Coronary artery (tissue), 2 donors: ENCODE results near the gene PDIA2.
"Not testable (repeated sequence)": the region's sequence is repeated elsewhere in the genome, so short reads cannot be mapped to it uniquely, and the experiment has no call there.

ENCODE experiments used
- DNase-seq: peaks from one replicate; pipeline ENCODE4 v3.0.0-alpha.2; 2017; ENCODE audit warnings: low spot score
- H3K27ac ChIP-seq, 2 donors: fragments of 200-600 bp; sonication (generic); one replicate each; pipeline ENCODE4 v1.5.1; 2016 to 2019
- H3K4me3 ChIP-seq: fragments of 200-600 bp; sonication (generic); 2 replicates; pipeline ENCODE4 v1.5.1; 2016; ENCODE audit warnings: mild to moderate bottlenecking, moderate library complexity
- TF ChIP-seq, protein P1 (sequence below): fragments of 200-600 bp; sonication (generic); IDR thresholded peaks from one replicate; pipeline ENCODE4 v1.5.1; 2019; ENCODE audit warnings: antibody characterized with exemption

The PDIA2 gene

GRCh38 chr16:322476-323143 lies 39.6 kb downstream of the PDIA2 start:
- TF ChIP-seq, protein P1, sequence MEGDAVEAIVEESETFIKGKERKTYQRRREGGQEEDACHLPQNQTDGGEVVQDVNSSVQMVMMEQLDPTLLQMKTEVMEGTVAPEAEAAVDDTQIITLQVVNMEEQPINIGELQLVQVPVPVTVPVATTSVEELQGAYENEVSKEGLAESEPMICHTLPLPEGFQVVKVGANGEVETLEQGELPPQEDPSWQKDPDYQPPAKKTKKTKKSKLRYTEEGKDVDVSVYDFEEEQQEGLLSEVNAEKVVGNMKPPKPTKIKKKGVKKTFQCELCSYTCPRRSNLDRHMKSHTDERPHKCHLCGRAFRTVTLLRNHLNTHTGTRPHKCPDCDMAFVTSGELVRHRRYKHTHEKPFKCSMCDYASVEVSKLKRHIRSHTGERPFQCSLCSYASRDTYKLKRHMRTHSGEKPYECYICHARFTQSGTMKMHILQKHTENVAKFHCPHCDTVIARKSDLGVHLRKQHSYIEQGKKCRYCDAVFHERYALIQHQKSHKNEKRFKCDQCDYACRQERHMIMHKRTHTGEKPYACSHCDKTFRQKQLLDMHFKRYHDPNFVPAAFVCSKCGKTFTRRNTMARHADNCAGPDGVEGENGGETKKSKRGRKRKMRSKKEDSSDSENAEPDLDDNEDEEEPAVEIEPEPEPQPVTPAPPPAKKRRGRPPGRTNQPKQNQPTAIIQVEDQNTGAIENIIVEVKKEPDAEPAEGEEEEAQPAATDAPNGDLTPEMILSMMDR, result no peak
- no peak overlapping the region for H3K27ac ChIP-seq
- no peak overlapping the region for H3K4me3 ChIP-seq
- DNase-seq, result no peak

DNA sequence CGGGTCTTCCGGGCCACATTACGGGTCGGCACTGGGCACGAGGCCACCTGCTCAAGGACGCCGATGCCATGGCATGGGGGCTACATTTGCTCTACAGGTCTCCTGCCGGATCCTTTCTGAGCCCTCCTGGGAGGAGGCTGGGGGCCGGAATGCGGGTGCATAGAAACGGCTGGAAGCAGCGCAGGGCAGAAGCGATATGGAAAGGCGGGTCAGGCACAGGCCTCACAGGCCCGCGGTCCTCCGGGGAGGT lies 41.2 kb downstream of the PDIA2 start:
- no peak for DNase-seq
- H3K4me3 ChIP-seq, result no peak overlapping the region
- H3K27ac ChIP-seq, result no peak overlapping the region
- TF ChIP-seq, protein P1, result no peak

GRCh38 chr16:324451-325334 lies 41.7 kb downstream of the PDIA2 start:
- DNase-seq, result no peak
- Histone ChIP-seq H3K27ac (no peak overlapping the region), H3K4me3 (peak overlapping the region; percentile 30)
- TF ChIP-seq, protein P1, result no peak

DNA sequence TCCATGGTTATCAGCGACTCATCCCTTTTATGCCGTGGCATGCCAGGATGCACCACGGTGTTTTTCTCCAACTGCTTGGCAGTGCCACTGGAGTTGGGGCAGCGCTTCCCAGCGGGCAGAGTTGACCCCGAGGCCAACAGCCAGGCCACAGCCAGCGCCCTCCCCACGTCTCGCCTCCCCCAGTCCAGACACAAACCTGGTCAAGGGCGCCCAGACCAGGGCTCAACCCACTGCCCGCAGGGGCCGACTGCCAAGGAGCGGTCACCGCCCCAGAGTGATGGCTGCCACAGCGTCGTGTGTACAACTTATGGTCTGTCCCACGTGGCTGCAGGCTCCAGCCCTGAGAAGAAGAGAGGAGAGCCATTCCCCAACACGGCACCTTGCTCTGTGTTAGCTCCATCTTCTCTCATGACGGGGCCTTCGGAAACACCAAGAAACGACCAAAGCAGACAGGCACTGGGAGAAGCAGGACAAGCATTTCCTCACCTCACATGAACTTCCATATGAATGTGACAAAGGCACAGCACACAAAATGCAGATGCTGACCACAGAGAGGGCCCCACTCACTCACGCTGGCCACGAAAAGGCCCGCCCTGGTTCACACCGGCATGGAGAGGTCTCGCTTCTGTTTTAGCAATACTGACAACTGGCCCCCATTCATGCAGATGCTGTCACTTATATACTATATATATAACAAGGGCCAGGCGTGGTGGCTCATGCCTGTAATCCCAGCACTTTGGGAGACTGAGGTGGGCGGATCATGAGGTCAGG lies 42.6 kb downstream of the PDIA2 start:
- DNase-seq, result no peak
- TF ChIP-seq, protein P1, result no peak
- Histone ChIP-seq H3K4me3 (peak overlapping the region; percentile 30), H3K27ac (no peak overlapping the region)

DNA sequence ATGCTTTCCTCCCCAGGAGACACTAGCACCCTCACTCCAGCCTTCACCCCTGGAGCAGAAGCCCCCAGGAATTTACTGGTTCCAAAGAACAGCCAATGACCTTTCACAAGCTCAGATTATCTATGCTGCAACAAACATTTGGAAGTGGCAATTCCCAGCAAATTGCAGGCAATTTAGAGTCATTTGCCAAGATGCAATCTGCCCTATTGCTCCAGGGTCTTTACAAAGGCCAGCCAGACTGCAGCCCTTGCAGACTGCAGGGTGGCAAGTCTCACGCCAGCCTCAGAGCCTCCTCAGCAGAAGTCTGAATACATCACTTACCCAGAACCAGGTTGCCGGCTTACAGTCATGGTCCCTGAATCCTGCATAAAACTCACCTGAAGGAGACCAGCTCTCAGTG lies 47.8 kb downstream of the PDIA2 start:
- DNase-seq, result no peak
- TF ChIP-seq, protein P1, result no peak
- H3K4me3 ChIP-seq, result no peak overlapping the region
- H3K27ac ChIP-seq, result no peak overlapping the region

GRCh38 chr16:331181-331814 lies 48.3 kb downstream of the PDIA2 start:
- not testable (repeated sequence) for H3K27ac ChIP-seq, DNase-seq, H3K4me3 ChIP-seq
